PC-9 (cell line): Measurements from ENCODE around the gene FAM174B. TPM values are rescaled to one million over a fixed set of nuclear protein-coding genes. Genes with fewer than 3 reads are reported as not detected.

Experiments used
- BruUV-seq: library from RNA; stranded (reverse); fragments of 400-500 nt; replicated peaks from 2 replicates; lab custom pipeline; 2021; lab: Mats Ljungman, UMichigan
- CTCF ChIA-PET: fragments of 300-600 bp; sonication (Branson Sonifier 250); formaldehyde crosslinking; loops from one replicate; lab custom pipeline; 2022; ENCODE audit warnings: antibody characterized with exemption; lab: Charles Lee
- POLR2A ChIA-PET: fragments of 300-600 bp; sonication (Branson Sonifier 250); formaldehyde crosslinking; loops from one replicate; lab custom pipeline; 2022; ENCODE audit warnings: antibody characterized with exemption; ENCODE audit not compliant: unreplicated experiment; lab: Charles Lee
- DNase-seq, 2 experiments: peaks; one replicate each; pipeline versions ENCODE4 v3.0.0 to v3.0.0-alpha.2; 2015 to 2022; ENCODE audit warnings: mixed read lengths in 1 of 2
- H2AFZ ChIP-seq: fragments of 200-600 bp; sonication (generic); 2 replicates; pipeline ENCODE4 v1.8.1; 2017; ENCODE audit warnings: antibody characterized with exemption
- H3F3A ChIP-seq: fragments of 200-600 bp; sonication (generic); 2 replicates; pipeline ENCODE4 v1.8.1; 2017; ENCODE audit warnings: antibody characterized with exemption, mild to moderate bottlenecking, low read depth; ENCODE audit not compliant: insufficient read depth
- H3K27ac ChIP-seq: fragments of 200-600 bp; sonication (generic); 2 replicates; pipeline ENCODE4 v1.6.1; 2016; ENCODE audit warnings: mixed run types
- H3K27me3 ChIP-seq: fragments of 200-600 bp; sonication (generic); 2 replicates; pipeline ENCODE4 v1.6.1; 2016; ENCODE audit warnings: low read depth, mixed run types; ENCODE audit not compliant: insufficient read depth
- H3K36me3 ChIP-seq: fragments of 200-600 bp; sonication (generic); 2 replicates; pipeline ENCODE4 v1.6.1; 2016; ENCODE audit warnings: low read depth, mixed run types
- H3K4me1 ChIP-seq: fragments of 200-600 bp; sonication (generic); replicated peaks from 2 replicates; pipeline ENCODE4 v1.6.1; 2016; ENCODE audit warnings: mixed run types; ENCODE audit not compliant: insufficient read depth
- H3K4me2 ChIP-seq: fragments of 200-600 bp; sonication (generic); 2 replicates; pipeline ENCODE4 v1.6.1; 2017; ENCODE audit warnings: mixed run types
- H3K4me3 ChIP-seq: fragments of 200-600 bp; sonication (generic); 2 replicates; pipeline ENCODE4 v1.6.1; 2016; ENCODE audit warnings: mixed run types
- H3K79me2 ChIP-seq: fragments of 200-600 bp; sonication (generic); 2 replicates; pipeline ENCODE4 v1.6.1; 2017; ENCODE audit warnings: low read depth, mixed run types
- H3K9me2 ChIP-seq: fragments of 200-600 bp; sonication (generic); 2 replicates; pipeline ENCODE4 v1.8.1; 2017; ENCODE audit warnings: mild to moderate bottlenecking; ENCODE audit not compliant: insufficient read depth
- H3K9me3 ChIP-seq: fragments of 200-600 bp; sonication (generic); 2 replicates; pipeline ENCODE4 v1.8.1; 2016; ENCODE audit warnings: low read depth; ENCODE audit not compliant: insufficient read depth
- H4K20me1 ChIP-seq: fragments of 200-600 bp; sonication (generic); 2 replicates; pipeline ENCODE4 v1.8.1; 2017; ENCODE audit not compliant: insufficient read depth
- CTCF ChIP-seq: fragments of 200-600 bp; sonication (generic); conservative IDR thresholded peaks from 2 replicates; pipeline ENCODE4 v1.6.1; 2017; ENCODE audit warnings: mixed run types, antibody characterized with exemption, mild to moderate bottlenecking, moderate library complexity
- EZH2 ChIP-seq: fragments of 200-600 bp; sonication (generic); IDR thresholded peaks from 2 replicates; pipeline ENCODE4 v1.8.0; 2017; ENCODE audit warnings: antibody characterized with exemption, low read depth
- intact Hi-C: fragments of 100-400 bp; cut with micrococcal nuclease; formaldehyde crosslinking; loops from one replicate; pipeline ENCODE4 v1.10.0; 2022; ENCODE audit not compliant: unreplicated experiment
- total RNA-seq: library from RNA; stranded (reverse); gene quantifications from 2 replicates; pipeline ENCODE4 v1.2.3, GENCODE V29; 2021

FAM174B gene
- total RNA-seq, 1 experiment from 2014 or later: 90.3 TPM

- CTCF ChIA-PET: no interaction called here
- no peaks in the 10 kb centered on the region for H3K4me1 ChIP-seq
- POLR2A ChIA-PET: no interaction called here
- H3K79me2 ChIP-seq: no peaks in the 10 kb centered on the region
- no peak for DNase-seq
- no peak overlapping the region for H2AFZ ChIP-seq
- no peak overlapping the region for H3K4me3 ChIP-seq
- no peaks in the 10 kb centered on the region for H3K9me2 ChIP-seq
- intact Hi-C loops: no loop called here
- H3F3A ChIP-seq: no peaks in the 10 kb centered on the region
- no peak overlapping the region for H3K4me2 ChIP-seq
- H3K27ac ChIP-seq: no peak overlapping the region
- H3K9me3 ChIP-seq: no peaks in the 10 kb centered on the region
- no peaks in the 10 kb centered on the region for H4K20me1 ChIP-seq
- BruUV-seq: no TSS peak
- H3K36me3 ChIP-seq: no peaks in the 10 kb centered on the region
- no peaks in the 10 kb centered on the region for H3K27me3 ChIP-seq
- TF ChIP-seq CTCF: no peak
- TF ChIP-seq EZH2: no peak
Measured at GRCh38 chr15:92674347-92674746, 18.8 kb upstream of the FAM174B start.

GRCh38 chr15:92672102-92672501, 16.5 kb upstream of the FAM174B start:
- intact Hi-C loops: no loop called here
- Histone ChIP-seq H3K27me3 (no peaks in the 10 kb centered on the region), H2AFZ (no peak overlapping the region), H3K4me2 (no peak overlapping the region), H4K20me1 (no peaks in the 10 kb centered on the region), H3F3A (no peaks in the 10 kb centered on the region), H3K36me3 (no peaks in the 10 kb centered on the region), H3K4me1 (peaks cover 13% of the 10 kb centered on the region), H3K27ac (no peak overlapping the region), H3K9me3 (no peaks in the 10 kb centered on the region), H3K9me2 (no peaks in the 10 kb centered on the region), H3K4me3 (no peak overlapping the region), H3K79me2 (no peaks in the 10 kb centered on the region)
- ChIA-PET CTCF (no interaction called here), POLR2A (no interaction called here)
- BruUV-seq: no TSS peak
- no peak for TF ChIP-seq EZH2
- no peak for TF ChIP-seq CTCF
- DNase-seq: no peak

- Histone ChIP-seq H3K27me3 (no peaks in the 10 kb centered on the region), H3K4me2 (no peak overlapping the region), H3K4me1 (peaks cover 20% of the 10 kb centered on the region), H3K9me2 (no peaks in the 10 kb centered on the region), H4K20me1 (no peaks in the 10 kb centered on the region), H3K27ac (no peak overlapping the region), H3K9me3 (no peaks in the 10 kb centered on the region), H3F3A (no peaks in the 10 kb centered on the region), H3K4me3 (no peak overlapping the region), H2AFZ (no peak overlapping the region), H3K79me2 (no peaks in the 10 kb centered on the region), H3K36me3 (no peaks in the 10 kb centered on the region)
- ChIA-PET CTCF (no interaction called here), POLR2A (no interaction called here)
- no peak for DNase-seq
- TF ChIP-seq CTCF (no peak), EZH2 (no peak)
- BruUV-seq: no TSS peak
- intact Hi-C loops: no loop called here
Measured at GRCh38 chr15:92671406-92671805, 15.8 kb upstream of the FAM174B start.
